SH-SY5Y (cell line): ENCODE data around the gene MUC5AC.

ENCODE experiments used
- GATA2 ChIP-seq: IDR thresholded peaks from 2 replicates; pipeline ENCODE4 v1.6.1; 2011; ENCODE audit warnings: mild to moderate bottlenecking, low read depth, low read length
- GATA3 ChIP-seq: IDR thresholded peaks from 2 replicates; pipeline ENCODE4 v1.6.1; 2011; ENCODE audit warnings: low read depth, mild to moderate bottlenecking, low read length, moderate library complexity

MUC5AC gene

DNA sequence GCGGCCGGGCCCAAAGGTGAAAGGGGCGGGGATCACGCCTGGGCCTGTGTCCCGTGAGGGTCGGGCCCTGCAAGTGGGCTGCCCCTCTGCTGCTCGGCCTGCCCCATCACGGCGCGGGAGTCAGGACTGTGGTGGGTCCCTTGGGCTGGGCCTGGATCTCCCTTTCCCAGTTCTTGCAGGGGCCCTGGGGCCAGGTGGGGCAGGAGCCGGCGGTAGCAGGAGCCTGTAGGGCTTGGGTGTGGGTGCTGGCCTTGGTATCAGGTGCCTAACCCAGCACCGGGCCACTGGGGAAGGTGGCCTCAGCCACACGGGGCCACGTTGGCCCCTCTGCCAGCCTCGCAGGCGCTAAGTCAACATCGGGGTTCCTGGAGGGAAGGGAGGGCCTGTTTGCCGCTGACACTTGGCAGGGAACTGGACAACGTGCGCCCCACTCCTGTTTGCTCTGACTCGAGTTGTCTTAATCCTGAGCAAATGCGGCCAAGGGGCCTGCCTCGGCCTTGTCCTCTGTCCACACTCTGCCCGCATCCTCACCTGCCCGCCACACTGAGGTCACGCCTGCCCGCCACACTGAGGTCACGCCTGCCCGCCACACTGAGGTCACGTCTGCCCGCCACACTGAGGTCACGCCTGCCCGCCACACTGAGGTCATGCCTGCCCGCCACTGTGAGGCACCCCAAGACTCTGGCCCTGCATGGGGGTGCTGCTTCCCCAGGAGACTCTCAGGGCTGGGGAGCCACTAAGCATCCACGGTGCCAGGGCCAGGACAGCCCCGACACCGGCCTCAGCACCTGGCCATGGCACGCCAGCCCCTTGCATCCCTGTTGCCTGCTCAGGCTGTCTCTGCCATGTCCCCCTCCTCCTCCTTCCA lies 50.9 kb downstream of the MUC5AC start:
- TF ChIP-seq GATA2 (no peak), GATA3 (no peak)

DNA sequence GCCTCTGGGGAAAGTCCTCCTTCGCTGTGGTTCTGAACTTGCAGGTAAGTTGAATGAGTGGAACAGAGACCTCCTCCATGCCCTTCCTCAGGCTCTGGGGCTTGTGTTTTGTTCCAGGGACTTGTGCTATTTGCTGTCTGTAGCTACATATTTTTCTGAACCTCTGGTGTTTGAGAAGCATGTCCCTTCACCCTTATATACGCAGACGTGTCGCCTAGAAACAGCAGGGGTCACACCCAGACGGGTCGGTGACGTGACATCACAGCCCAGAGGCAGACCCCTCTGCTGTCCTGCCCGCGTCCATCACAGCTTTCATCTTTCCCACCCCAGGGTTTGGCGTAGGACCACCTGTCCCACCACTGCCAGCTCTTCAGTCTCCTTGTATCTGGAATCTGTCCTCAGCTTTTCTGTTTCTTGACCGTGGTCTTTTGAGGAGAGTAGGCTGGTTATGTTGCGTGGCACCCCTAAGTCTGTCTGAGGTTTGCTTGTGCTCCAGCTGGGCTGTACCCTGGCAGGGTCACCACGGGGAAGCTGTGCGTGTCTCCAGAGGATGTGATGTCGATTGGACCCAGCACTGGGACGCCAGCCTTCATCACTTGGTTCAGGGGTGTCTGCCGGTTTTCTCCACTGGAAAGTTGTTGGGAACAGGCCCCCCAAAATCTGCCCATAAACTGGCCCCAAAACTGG lies 51.8 kb downstream of the MUC5AC start:
- TF ChIP-seq GATA3 (no peak), GATA2 (no peak)

DNA sequence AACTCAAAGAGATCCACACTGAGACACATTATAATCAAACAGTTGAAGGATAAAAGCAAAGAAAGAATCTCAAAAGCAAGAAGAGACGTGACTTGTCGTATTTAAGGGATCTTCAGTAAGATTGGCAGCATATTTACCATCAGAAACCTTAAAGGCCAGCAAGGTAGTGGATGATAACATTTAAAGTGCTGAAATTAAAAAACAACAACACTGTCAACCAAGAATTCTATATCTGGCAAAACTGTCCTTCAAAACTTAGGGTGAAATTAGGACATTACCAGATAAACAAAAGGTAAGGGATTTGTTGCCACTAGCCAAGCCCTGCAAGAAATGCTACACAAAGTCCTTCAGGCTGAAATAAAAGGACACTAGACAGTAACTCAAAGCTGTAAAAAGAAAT lies 54.1 kb downstream of the MUC5AC start:
- no peak for TF ChIP-seq GATA3

DNA sequence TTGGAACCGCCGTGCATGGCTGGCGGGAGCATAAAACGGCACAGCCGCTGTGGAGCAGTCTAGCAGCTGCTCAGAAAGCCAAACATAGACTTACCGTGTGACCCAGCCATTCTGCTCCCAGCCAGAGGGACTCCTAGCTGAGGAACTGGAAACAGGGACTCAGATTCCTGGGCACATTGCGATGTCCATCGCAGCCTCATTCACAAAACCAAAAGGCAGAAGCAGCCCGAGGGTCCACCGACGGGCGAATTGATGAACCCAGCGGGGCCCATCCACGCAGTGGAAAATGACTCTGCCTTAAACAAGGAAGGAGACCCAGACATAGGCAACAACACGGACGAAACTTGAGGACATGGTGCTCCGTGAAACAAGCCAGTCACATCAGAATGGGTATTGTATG lies 59.4 kb downstream of the MUC5AC start:
- no peak for TF ChIP-seq GATA2
- no peak for TF ChIP-seq GATA3

DNA sequence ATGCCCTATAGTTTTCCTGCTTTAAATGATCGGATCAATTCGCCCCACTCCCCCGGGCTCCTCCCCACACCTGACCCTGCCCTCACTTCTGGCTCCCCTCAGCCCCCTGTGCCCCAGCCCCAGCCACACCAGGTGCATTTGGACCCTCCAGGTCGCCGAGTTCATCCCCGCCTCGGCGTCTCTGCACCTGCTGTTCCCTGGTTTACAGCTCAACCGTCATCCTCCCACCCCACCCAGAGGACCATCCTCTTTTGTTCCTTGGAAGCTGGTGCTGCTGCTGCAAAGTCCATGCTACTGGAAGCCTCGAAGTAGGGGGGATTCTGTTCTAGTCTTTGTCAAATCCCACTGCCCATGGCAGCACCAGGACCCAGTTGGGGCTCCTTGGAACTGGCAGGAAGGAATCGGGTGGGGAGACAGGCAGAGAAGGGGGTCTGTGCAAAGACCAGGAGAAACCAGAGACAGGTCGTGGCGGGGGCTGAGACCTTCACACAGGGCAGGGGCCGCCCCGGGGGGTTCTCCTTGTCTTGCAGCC lies 60.6 kb downstream of the MUC5AC start:
- TF ChIP-seq GATA3, result no peak
- TF ChIP-seq GATA2, result no peak

DNA sequence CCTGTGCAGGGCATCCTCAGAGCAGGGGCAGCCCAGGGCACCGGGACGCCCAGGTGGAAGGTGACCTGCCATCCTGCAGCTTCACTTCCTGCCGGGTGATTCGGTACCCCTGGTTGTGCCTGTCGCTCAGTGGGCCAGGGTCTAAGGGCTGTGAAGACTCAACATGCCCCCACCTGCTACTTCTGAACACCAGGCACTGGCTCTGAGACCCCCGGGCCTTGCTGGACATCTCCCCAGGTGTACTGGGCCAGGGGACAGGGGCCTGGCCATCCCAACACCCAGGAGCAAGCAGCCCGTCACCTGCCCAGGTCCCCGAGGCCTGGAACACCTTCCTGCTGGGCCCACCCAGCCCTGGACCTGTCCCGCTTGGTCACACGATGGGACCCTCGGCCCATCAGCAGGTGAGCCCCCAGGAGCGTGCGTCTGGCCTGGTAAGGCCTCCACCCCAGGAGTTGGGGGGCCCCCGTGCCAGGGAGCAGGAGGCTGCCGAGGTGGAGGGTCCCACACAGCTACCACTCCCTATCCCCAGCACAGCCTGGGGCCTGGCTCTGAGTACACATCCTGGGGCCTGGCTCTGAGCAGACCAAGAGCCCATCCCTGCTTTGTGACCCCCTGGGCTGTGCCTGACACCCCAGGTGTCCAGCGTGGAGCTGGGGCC lies 61.2 kb downstream of the MUC5AC start:
- TF ChIP-seq GATA3 (no peak), GATA2 (no peak)

DNA sequence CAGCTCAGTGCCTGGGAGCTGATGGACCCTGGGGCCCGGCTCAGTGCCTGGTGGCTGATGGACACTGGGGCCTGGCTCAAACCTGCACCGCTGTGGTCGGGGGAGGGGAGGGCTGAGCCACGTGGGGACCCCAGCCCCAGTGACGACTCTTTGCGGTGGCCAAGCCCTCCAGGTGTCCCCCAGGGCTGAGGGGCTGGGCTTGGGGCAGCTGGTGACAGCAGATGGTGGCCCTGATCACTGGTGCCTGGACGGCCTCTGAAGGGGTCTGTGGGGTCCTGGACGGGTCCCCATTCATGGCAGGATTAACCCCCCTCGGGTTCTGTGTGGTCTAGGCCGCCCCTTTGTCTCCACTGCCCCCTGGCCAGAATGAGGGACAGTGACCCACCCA lies 61.7 kb downstream of the MUC5AC start:
- TF ChIP-seq GATA2, result no peak
- no peak for TF ChIP-seq GATA3

DNA sequence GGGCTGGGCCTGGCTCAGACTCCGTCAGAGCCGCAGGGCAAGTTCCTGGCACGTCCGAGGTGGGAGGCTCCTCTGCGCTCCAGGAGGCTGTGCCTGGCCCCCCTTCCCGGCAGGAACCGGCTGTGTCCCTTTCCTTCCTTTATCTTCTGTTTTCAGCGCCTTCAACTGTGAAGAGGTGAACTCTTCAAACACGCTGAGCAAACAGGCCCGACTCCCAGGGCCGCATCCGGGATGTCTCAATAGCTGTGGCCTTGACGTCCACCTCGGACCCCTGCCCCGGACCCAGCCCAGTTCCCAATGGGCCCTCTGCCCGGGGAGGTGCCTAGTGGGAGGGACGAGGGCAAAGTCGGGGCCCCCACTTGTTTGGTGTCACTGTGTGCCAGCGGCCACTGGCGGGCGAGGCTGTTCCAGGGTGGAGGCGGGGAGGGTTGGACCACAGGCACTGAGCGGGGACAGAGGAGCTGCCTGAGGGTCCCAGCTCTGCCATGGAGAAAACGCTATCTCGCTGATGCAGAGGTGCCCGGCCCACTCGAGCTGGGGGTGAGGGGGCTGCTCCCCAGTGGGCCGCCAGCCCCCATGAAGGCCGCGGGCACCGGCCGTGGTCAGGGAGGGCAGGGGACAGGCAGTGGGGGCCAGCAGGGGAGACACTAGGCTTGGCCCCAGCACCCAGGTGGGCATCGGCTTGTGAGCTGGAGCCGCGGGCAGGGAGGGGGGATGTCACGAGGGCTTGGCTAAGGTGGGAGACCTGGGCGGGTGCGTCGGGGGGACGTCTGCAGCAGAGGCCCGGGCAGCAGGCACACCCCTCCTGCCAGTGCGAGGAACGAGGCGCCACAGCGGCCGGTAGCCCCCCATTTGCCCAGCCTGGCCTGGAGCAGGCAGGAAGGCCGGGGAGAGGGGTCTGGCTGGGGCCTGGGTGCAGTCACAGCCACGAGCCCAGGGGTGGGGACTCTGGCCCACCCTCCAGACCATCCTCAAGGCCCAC lies 62.4 kb downstream of the MUC5AC start:
- TF ChIP-seq GATA2 (no peak), GATA3 (no peak)

DNA sequence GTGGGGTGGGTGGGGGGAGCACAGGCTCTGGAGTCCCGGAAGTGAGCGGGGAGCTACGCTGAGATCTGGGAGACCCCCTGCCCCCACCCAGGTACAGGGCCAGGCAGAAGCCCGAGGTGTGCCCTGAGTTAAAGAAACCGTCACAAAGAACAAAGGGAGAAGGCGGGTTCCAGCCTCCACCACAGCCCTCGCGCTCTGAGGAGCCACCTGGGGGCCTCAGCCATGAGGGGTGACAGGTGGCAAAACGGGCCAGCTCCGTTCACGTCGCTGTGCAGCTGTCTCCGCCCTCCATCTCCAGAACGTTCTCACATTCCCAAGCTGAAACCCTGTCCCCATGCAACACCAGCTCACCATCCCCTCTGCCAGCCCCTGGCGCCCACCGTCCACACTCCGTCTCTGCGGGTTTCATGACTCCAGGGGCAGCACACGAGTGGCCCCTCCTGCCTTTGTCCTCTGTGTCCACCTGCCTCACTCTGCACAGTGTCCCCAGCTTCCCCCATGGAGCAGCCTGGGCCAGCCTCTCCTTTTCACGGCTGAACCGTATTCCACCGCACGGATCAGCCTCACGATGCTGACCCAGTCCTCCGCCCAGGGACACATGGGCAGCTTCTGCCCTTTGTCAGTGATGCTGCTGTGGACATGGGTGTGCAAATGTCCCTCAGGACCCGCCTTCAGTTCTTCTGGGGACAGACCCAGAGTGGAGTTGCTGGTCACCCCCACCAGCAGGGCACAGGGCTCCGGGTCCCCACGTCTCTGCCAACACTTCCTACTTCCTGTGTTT lies 63.4 kb downstream of the MUC5AC start:
- TF ChIP-seq GATA2, result no peak
- TF ChIP-seq GATA3, result no peak

DNA sequence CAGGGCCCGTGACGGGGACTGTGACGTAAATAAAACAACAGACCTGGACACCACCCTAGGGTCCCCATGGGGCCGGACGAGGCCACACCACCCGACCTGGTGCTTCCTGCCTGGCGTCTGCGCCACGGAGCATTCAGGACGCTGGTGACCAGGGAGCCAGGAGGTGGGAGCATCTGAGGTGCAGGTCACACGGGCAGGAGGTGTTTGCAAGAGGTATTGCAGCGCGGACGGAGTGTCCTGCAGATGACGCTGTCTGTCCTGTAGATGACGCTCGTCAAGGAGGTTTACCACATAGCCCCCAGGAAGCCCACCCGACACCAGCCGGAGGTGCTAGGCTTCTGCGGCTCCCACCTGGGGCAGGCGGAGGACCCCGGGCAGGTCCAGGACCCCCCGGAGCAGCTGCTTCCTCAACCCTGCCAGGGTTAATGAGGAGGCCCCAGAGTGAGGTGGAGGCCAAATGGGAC lies 64.1 kb downstream of the MUC5AC start:
- no peak for TF ChIP-seq GATA3
- TF ChIP-seq GATA2, result no peak

DNA sequence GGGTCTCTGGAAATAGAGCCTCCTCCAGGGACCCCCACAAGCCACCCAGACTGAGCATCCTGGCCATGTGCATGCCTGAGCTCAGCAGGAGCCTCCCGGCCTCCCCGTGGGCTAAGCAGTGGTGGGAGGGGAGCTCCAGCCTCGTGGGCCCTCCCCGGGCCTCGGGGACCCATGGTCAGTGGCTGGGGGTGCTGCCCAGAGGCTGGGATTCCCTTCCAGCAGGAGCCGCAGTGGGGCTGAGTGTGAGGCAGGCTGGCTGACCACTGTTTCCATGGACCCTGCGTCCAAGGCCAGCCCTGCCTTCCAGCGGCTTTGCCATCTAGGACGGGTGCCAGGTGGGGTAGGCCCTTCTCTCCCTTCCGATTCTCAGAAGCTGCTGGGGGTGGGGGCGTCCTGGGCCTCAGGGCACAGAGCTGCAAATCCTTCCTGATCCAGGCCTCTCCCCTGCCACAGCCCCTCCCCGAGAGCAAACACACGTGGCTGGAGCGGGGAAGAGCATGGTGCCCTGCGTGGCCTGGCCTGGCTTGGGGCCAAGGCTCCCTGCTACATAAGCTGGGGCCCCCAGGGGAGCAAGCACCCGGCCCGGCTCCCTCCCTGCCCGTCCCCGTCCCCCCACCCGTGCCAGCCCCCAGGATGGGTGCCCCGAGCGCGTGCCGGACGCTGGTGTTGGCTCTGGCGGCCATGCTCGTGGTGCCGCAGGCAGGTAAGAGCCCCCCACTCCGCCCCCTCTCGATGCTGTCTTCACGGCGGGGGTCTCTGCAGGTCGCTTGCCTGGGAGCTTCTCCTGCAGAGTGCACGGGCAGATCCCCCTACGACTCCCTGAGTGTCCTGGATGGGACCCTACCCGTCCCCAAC lies 65.0 kb downstream of the MUC5AC start, which contains the start of gene MUC5B:
Gene MUC5B, plus strand, starts transcription at position 576 of the 855 bp plus-strand sequence. Its CDS starts 58 bp downstream, at position 634.
- TF ChIP-seq GATA3 (no peak), GATA2 (no peak)

DNA sequence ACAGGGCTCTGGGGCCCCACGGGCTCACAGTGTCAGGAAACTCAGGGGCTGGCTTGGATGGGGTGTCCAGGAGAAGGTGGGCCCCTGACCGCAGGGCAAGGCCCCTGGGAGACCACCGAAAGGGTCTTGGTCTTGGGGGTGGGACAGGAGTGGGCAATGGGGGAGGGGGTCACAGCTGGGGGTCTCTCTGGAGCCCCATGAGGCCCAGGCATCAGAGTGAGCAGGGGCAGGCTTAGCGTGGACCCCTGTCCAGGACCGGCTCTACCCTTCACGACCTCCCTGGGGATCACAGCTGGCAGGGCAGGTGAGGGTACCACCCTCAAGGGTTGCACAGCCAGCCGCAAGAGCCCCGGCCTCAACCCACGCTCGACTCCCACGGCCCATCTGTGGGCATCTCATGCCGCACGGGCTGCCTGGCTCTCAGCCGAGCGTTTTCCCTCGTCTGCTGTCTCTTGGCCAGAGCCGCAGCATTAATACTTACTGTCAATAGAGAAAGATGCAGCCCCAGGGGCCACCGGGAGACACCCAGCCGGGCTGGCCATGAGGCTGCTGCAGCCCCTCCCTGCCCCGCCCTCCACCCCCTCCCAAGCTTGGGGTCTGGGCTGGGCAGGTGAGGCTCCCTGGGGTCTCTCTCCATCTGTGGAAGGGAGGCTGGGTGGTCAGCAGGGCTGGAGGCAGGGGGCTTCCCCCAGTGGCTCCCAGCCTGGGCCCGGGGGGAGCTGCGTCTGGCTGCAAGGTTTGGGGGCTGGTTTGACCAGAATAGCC lies 65.8 kb downstream of the MUC5AC start:
- TF ChIP-seq GATA3, result no peak
- no peak for TF ChIP-seq GATA2
